ENCODE data around the gene LAMA3. TPM values are rescaled to one million over a fixed set of nuclear protein-coding genes. Genes with fewer than 3 reads are reported as not detected.

The LAMA3 gene
- total and polyA plus RNA-seq, 9 donors: 2.9 to 44.9 (median 14.8) TPM

DNA sequence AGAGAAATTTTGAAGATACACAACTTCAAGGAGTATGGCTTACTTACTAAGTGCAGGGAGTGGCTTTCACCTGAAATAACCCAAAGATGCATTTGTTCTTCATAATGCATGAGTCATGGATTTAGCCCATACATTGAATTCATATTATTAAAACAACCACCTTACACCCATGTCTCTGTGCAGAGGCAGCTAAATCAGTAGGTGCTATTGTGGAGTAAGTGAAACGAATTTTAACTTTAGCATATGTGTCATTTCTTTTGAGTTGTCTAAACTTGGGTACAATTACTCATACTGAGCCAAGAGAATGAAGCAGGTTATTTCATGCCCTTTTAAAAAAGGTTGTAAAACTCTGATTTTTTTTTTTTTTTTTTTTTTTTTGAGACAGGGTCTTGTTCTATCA, 15.5 kb upstream of the LAMA3 start:
- intact Hi-C loops (cut with DNase I): no loop called here

GRCh38 chr18:23675236-23675635, 14.0 kb upstream of the LAMA3 start:
- Histone ChIP-seq H3K36me3 (no peaks in the 10 kb centered on the region), H3K4me3 (no peak overlapping the region), H3K4me1 (ENCODE audit: insufficient read depth) (no peaks in the 10 kb centered on the region), H3K27me3 (no peaks in the 10 kb centered on the region), H3K9me3 (no peaks in the 10 kb centered on the region), H3K27ac (no peak overlapping the region)
- intact Hi-C loops (cut with DNase I): no loop called here
- DNase-seq: no peak
- TF ChIP-seq EP300 (IDR thresholded peaks at IDR 0.05) (no peak), POLR2A (IDR thresholded peaks at IDR 0.05) (no peak)
- TF ChIP-seq, protein P1, sequence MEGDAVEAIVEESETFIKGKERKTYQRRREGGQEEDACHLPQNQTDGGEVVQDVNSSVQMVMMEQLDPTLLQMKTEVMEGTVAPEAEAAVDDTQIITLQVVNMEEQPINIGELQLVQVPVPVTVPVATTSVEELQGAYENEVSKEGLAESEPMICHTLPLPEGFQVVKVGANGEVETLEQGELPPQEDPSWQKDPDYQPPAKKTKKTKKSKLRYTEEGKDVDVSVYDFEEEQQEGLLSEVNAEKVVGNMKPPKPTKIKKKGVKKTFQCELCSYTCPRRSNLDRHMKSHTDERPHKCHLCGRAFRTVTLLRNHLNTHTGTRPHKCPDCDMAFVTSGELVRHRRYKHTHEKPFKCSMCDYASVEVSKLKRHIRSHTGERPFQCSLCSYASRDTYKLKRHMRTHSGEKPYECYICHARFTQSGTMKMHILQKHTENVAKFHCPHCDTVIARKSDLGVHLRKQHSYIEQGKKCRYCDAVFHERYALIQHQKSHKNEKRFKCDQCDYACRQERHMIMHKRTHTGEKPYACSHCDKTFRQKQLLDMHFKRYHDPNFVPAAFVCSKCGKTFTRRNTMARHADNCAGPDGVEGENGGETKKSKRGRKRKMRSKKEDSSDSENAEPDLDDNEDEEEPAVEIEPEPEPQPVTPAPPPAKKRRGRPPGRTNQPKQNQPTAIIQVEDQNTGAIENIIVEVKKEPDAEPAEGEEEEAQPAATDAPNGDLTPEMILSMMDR (IDR thresholded peaks at IDR 0.05): no peak

More for the DNA sequence above, 15.5 kb upstream of the LAMA3 start:
- no peaks in the 10 kb centered on the region for H3K36me3 ChIP-seq
- no peaks in the 10 kb centered on the region for H3K27me3 ChIP-seq
- H3K27ac ChIP-seq: no peak overlapping the region
- no peak overlapping the region for H3K4me3 ChIP-seq
- no peaks in the 10 kb centered on the region for H3K4me1 ChIP-seq (ENCODE audit: insufficient read depth)
- H3K9me3 ChIP-seq: no peaks in the 10 kb centered on the region
- 69 to 90% (median 82%) methylated on average over 1 of the region's 1 CpG for WGBS, 3 donors
- TF ChIP-seq POLR2A (IDR thresholded peaks at IDR 0.05) (no peak), EP300 (IDR thresholded peaks at IDR 0.05) (no peak)
- TF ChIP-seq, protein P1 (IDR thresholded peaks at IDR 0.05): no peak
- no peak for DNase-seq

- Histone ChIP-seq H3K4me3 (no peak overlapping the region), H3K9me3 (no peaks in the 10 kb centered on the region), H3K27ac (no peak overlapping the region), H3K36me3 (no peaks in the 10 kb centered on the region), H3K27me3 (no peaks in the 10 kb centered on the region), H3K4me1 (ENCODE audit: insufficient read depth) (no peaks in the 10 kb centered on the region)
- WGBS, 3 donors: 77 to 79% (median 78%) methylated on average over 3 of the region's 3 CpGs
- DNase-seq: no peak
- TF ChIP-seq, protein P1 (IDR thresholded peaks at IDR 0.05): no peak
- TF ChIP-seq POLR2A (IDR thresholded peaks at IDR 0.05) (no peak), EP300 (IDR thresholded peaks at IDR 0.05) (no peak)
- intact Hi-C loops (cut with DNase I): no loop called here
These were observed 13.4 kb upstream of the LAMA3 start for GRCh38 chr18:23675896-23676295.

DNA sequence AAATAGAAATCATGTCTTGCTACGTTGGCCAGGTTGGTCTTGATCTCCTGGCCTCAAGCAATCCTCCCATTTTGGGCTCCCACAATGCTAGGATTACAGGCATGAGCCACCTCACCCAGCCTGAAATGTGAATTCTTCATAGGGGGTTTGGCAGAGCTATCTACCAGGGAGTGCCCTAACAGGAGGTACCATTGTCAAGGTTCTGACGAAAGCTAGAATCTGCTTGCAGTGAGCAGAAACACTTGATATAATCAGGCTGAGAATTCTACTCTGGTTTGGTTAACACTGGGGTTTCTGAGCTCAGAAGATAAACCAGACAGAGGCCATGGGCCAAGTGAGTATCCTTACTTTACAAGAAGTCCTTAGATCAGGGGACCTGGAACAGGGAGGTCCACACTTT, 7.2 kb upstream of the LAMA3 start:
- Histone ChIP-seq H3K4me1 (ENCODE audit: insufficient read depth) (no peaks in the 10 kb centered on the region), H3K27ac (no peak overlapping the region), H3K36me3 (no peaks in the 10 kb centered on the region), H3K4me3 (no peak overlapping the region), H3K27me3 (no peaks in the 10 kb centered on the region), H3K9me3 (no peaks in the 10 kb centered on the region)
- DNase-seq: no peak
- no peak for TF ChIP-seq POLR2A (IDR thresholded peaks at IDR 0.05)
- TF ChIP-seq EP300 (IDR thresholded peaks at IDR 0.05): no peak
- TF ChIP-seq, protein P1 (IDR thresholded peaks at IDR 0.05): no peak
- 63 to 78% (median 75%) methylated on average over 2 of the region's 2 CpGs for WGBS, 3 donors
- intact Hi-C loops (cut with DNase I): no loop called here

GRCh38 chr18:23682472-23682871, 6.8 kb upstream of the LAMA3 start:
- H3K9me3 ChIP-seq: no peaks in the 10 kb centered on the region
- no peaks in the 10 kb centered on the region for H3K4me1 ChIP-seq (ENCODE audit: insufficient read depth)
- intact Hi-C loops (cut with DNase I): no loop called here
- H3K27me3 ChIP-seq: no peaks in the 10 kb centered on the region
- no peak for DNase-seq
- no peak overlapping the region for H3K4me3 ChIP-seq
- WGBS, 3 donors: 96 to 98% (median 97%) methylated on average over 1 of the region's 1 CpG
- TF ChIP-seq POLR2A (IDR thresholded peaks at IDR 0.05) (no peak), EP300 (IDR thresholded peaks at IDR 0.05) (no peak)
- TF ChIP-seq, protein P1 (IDR thresholded peaks at IDR 0.05): no peak
- H3K27ac ChIP-seq: no peak overlapping the region
- H3K36me3 ChIP-seq: no peaks in the 10 kb centered on the region
